H1 (cell line): Measurements from ENCODE around the gene BBIP1. TPM values are rescaled to one million over a fixed set of nuclear protein-coding genes. Genes with fewer than 3 reads are reported as not detected.

Experiments
- CTCF ChIA-PET: fragments of 300-600 bp; sonication (Branson Sonifier 250); formaldehyde crosslinking; loops from one replicate; lab custom pipeline; 2021; ENCODE audit not compliant: partially characterized antibody; lab: Charles Lee
- POLR2A ChIA-PET: fragments of 300-600 bp; sonication (Branson Sonifier 250); formaldehyde crosslinking; loops from one replicate; lab custom pipeline; 2021; ENCODE audit warnings: inconsistent platforms; ENCODE audit not compliant: partially characterized antibody; lab: Charles Lee
- DNase-seq, 2 experiments: peaks; one replicate each; pipeline versions ENCODE4 v3.0.0 to v3.0.0-alpha.2; 2010 to 2022; ENCODE audit warnings: low spot score in 2 of 2, low read depth in 1 of 2, mixed read lengths in 1 of 2
- FAIRE-seq: peaks from 2 replicates; lab custom pipeline; 2011; peaks lifted over from hg19 to GRCh38; lab: Jason Lieb, UNC
- H2AFZ ChIP-seq: 2 replicates; pipeline ENCODE4 v1.8.1; 2012; ENCODE audit warnings: low read length, inconsistent platforms
- H2AK5ac ChIP-seq: 2 replicates; pipeline ENCODE4 v1.6.1; 2013; ENCODE audit warnings: low read depth, low read length
- H2BK120ac ChIP-seq: replicated peaks from 2 replicates; pipeline ENCODE3; 2013; ENCODE audit warnings: low read depth, low read length, inconsistent platforms
- H2BK12ac ChIP-seq: 2 replicates; pipeline ENCODE4 v1.6.1; 2013; ENCODE audit warnings: low read depth, low read length
- H2BK15ac ChIP-seq: 2 replicates; pipeline ENCODE4 v1.6.1; 2013; ENCODE audit warnings: low read length
- H2BK20ac ChIP-seq: 2 replicates; pipeline ENCODE4 v1.6.1; 2013; ENCODE audit warnings: low read length
- H2BK5ac ChIP-seq: 2 replicates; pipeline ENCODE4 v1.6.1; 2013; ENCODE audit warnings: low read depth, low read length
- H3K14ac ChIP-seq: 2 replicates; pipeline ENCODE4 v1.6.1; 2013; ENCODE audit warnings: inconsistent platforms; ENCODE audit not compliant: insufficient read length
- H3K18ac ChIP-seq: 2 replicates; pipeline ENCODE4 v1.6.1; 2013; ENCODE audit warnings: low read length; ENCODE audit errors: extremely low read depth
- H3K23ac ChIP-seq: 2 replicates; pipeline ENCODE4 v1.6.1; 2013; ENCODE audit warnings: inconsistent platforms; ENCODE audit not compliant: insufficient read length
- H3K23me2 ChIP-seq: 2 replicates; pipeline ENCODE4 v1.6.1; 2013; ENCODE audit warnings: low read depth, low read length
- H3K27ac ChIP-seq: 2 replicates; pipeline ENCODE4 v1.6.1; 2011; ENCODE audit warnings: low read depth, low read length, inconsistent platforms
- H3K27me3 ChIP-seq, 4 experiments: replicated peaks in 1 of 4; 1 replicate in 1 of 4; 2 replicates in 3 of 4; pipeline versions ENCODE4 v1.6.1 to v1.8.1; 2011 to 2013; ENCODE audit warnings: low read length in 3 of 4, mild to moderate bottlenecking in 3 of 4, inconsistent platforms in 2 of 4, mixed read lengths in 2 of 4, moderate library complexity in 1 of 4; ENCODE audit not compliant: control insufficient read depth in 3 of 4, insufficient read depth in 3 of 4; ENCODE audit errors: extremely low read depth in 1 of 4
- H3K36me3 ChIP-seq, 4 experiments: 2 replicates each; pipeline versions ENCODE4 v1.6.1 to v1.8.1; 2011 to 2013; ENCODE audit warnings: mild to moderate bottlenecking in 4 of 4, low read length in 3 of 4, moderate library complexity in 2 of 4, control low read depth in 1 of 4, inconsistent platforms in 1 of 4; ENCODE audit not compliant: insufficient read depth in 4 of 4, control insufficient read depth in 2 of 4
- H3K4ac ChIP-seq: replicated peaks from 2 replicates; pipeline ENCODE3; 2013; ENCODE audit warnings: low read length, low read depth, mixed read lengths, inconsistent platforms; ENCODE audit not compliant: insufficient read length
- H3K4me1 ChIP-seq, 4 experiments: replicated peaks in 1 of 4; 1 replicate in 1 of 4; 2 replicates in 3 of 4; pipeline versions ENCODE4 v1.6.1 to v1.8.1; 2011 to 2013; ENCODE audit warnings: low read length in 3 of 4, inconsistent platforms in 2 of 4, mixed read lengths in 1 of 4; ENCODE audit not compliant: insufficient read depth in 4 of 4, control insufficient read depth in 3 of 4
- H3K4me2 ChIP-seq, 2 experiments: 2 replicates each; pipeline versions ENCODE4 v1.6.1 to v1.8.1; 2011 to 2013; ENCODE audit warnings: low read depth in 2 of 2, low read length in 2 of 2, control low read depth in 1 of 2, inconsistent platforms in 1 of 2, mild to moderate bottlenecking in 1 of 2; ENCODE audit not compliant: insufficient read depth in 1 of 2
- H3K4me3 ChIP-seq, 4 experiments: fragments of 200-600, 300-600 bp in 1 of 4; sonication (generic), shearing (Covaris generic), sonication (Bioruptor Twin) in 1 of 4; 2 replicates each; pipeline versions ENCODE4 v1.5.1 to v1.8.1; 2011 to 2016; ENCODE audit warnings: low read length in 4 of 4, low read depth in 3 of 4, control low read depth in 2 of 4, inconsistent platforms in 2 of 4, mild to moderate bottlenecking in 2 of 4, mixed read lengths in 1 of 4, moderate library complexity in 1 of 4; ENCODE audit not compliant: insufficient read depth in 2 of 4; ENCODE audit errors: extremely low read depth in 1 of 4
- H3K56ac ChIP-seq: replicated peaks from 2 replicates; pipeline ENCODE3; 2013; ENCODE audit warnings: low read depth, mild to moderate bottlenecking, mixed read lengths, low read length, inconsistent platforms; ENCODE audit not compliant: insufficient read length
- H3K79me1 ChIP-seq: 2 replicates; pipeline ENCODE4 v1.6.1; 2013; ENCODE audit warnings: low read depth, low read length, control low read depth
- H3K79me2 ChIP-seq, 2 experiments: 2 replicates each; pipeline versions ENCODE4 v1.6.1 to v1.8.1; 2012 to 2013; ENCODE audit warnings: low read length in 2 of 2, mild to moderate bottlenecking in 2 of 2, inconsistent platforms in 1 of 2; ENCODE audit not compliant: insufficient read depth in 2 of 2, control insufficient read depth in 1 of 2
- H3K9ac ChIP-seq, 4 experiments: replicated peaks in 1 of 4; 1 replicate in 1 of 4; 2 replicates in 3 of 4; pipeline versions ENCODE4 v1.6.1 to v1.8.1; 2011 to 2013; ENCODE audit warnings: low read depth in 3 of 4, low read length in 3 of 4, control low read depth in 2 of 4, mild to moderate bottlenecking in 2 of 4, moderate library complexity in 2 of 4, inconsistent platforms in 1 of 4; ENCODE audit errors: extremely low read depth in 1 of 4
- H3K9me3 ChIP-seq, 2 experiments: 2 replicates each; pipeline versions ENCODE4 v1.6.1 to v1.8.1; 2012 to 2013; ENCODE audit warnings: mild to moderate bottlenecking in 2 of 2, moderate library complexity in 2 of 2, control low read depth in 1 of 2, inconsistent platforms in 1 of 2, low read depth in 1 of 2, low read length in 1 of 2, mixed read lengths in 1 of 2; ENCODE audit not compliant: insufficient read depth in 2 of 2
- H4K20me1 ChIP-seq, 2 experiments: replicated peaks in 1 of 2; 2 replicates each; pipeline versions ENCODE3 to v1.8.1; 2011 to 2013; ENCODE audit warnings: inconsistent platforms in 2 of 2, low read length in 2 of 2, mild to moderate bottlenecking in 1 of 2; ENCODE audit not compliant: insufficient read depth in 2 of 2, control insufficient read depth in 1 of 2
- H4K5ac ChIP-seq: 2 replicates; pipeline ENCODE4 v1.6.1; 2013; ENCODE audit warnings: low read length, low read depth, mixed read lengths, inconsistent platforms; ENCODE audit not compliant: insufficient read length
- H4K8ac ChIP-seq: 2 replicates; pipeline ENCODE4 v1.8.0; 2013; ENCODE audit warnings: mild to moderate bottlenecking, moderate library complexity, low read length, inconsistent platforms; ENCODE audit not compliant: insufficient read depth; ENCODE audit errors: extremely low read depth
- H4K91ac ChIP-seq: replicated peaks from 2 replicates; pipeline ENCODE3; 2013; ENCODE audit warnings: low read length, mixed read lengths, inconsistent platforms; ENCODE audit not compliant: insufficient read length
- BACH1 ChIP-seq: IDR thresholded peaks from 2 replicates; pipeline ENCODE4 v1.6.1; 2012; ENCODE audit warnings: low read length, improper control_type of control experiment
- FOSL1 ChIP-seq: IDR thresholded peaks from 2 replicates; pipeline ENCODE4 v1.6.1; 2011; ENCODE audit warnings: mild to moderate bottlenecking, low read depth, low read length, moderate library complexity; ENCODE audit not compliant: insufficient read depth
- KDM4A ChIP-seq: IDR thresholded peaks from one replicate; pipeline ENCODE4 v1.7.1; 2012; ENCODE audit warnings: low read depth, mild to moderate bottlenecking, moderate library complexity, low read length, inconsistent platforms; ENCODE audit not compliant: severe bottlenecking
- RXRA ChIP-seq: IDR thresholded peaks from 2 replicates; pipeline ENCODE4 v1.6.1; 2011; ENCODE audit warnings: low read depth, mild to moderate bottlenecking, low read length, moderate library complexity; ENCODE audit not compliant: insufficient read depth
- WGBS, 2 experiments: shearing (Covaris generic) in 1 of 2; methylation state at CpG; one replicate each; pipeline versions ENCODE4 v1.1.6 to v1.1.7; 2013 to 2015; ENCODE audit warnings: low lambda C conversion rate in 2 of 2, mixed read lengths in 2 of 2, inconsistent platforms in 1 of 2, low coverage in 1 of 2, missing lambda C conversion rate in 1 of 2; ENCODE audit not compliant: insufficient replicate concordance in 2 of 2, insufficient coverage in 1 of 2, insufficient read length in 1 of 2; ENCODE audit errors: extremely low coverage in 1 of 2, missing lambda C conversion rate in 1 of 2; 5-methylcytosine and 5-hydroxymethylcytosine counted together
- polyA plus RNA-seq, 7 experiments: library from polyadenylated mRNA; depleted of rRNA in 3 of 7; stranded (reverse) in 5 of 7; unstranded in 2 of 7; fragments of >200 nt in 5 of 7; fragments of 200-250 nt in 2 of 7; gene quantifications; 1 replicate in 5 of 7; 2 replicates in 1 of 7; 4 replicates in 1 of 7; pipeline versions ENCODE4 v1.2.1 to v1.2.3, GENCODE V29; 2011 to 2013; ENCODE audit warnings: missing spikeins in 2 of 7, mixed read lengths in 2 of 7
- total RNA-seq: library from RNA; stranded (reverse); fragmentation: NEBNext Ultra II Directional; extraction: Animal tissue kit (Norgen Biotek cat#: 25700); gene quantifications from 2 replicates; pipeline ENCODE4 v1.2.1, GENCODE V29; 2021

Gene BBIP1
- total and polyA plus RNA-seq, 2 of the 8 experiments (the other 6 are each of a cell fraction or from before 2014, with no cell fraction given) = 8.8 to 19.6 TPM

DNA sequence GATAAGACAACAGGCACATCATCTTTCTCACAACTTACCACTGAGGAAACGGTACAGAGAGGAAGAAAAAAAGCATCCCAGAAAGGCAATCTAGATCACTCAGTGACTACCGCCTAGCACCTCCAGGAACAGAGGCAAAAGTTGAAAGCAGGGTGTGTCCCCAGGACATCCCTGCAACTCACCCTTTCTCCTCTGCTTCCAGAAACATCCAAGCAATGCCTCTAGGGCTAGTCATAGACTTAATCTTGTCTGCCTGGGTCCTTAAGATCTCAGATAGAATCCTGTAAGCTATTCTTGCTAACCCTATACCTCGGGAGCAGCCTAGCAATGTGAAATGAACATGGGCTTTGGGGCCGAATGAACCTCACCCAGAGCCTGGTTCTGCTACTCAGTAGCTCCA lies 66.0 kb downstream of the BBIP1 start:
- CTCF ChIA-PET = interaction anchor here (1.1 to 1.6 kb wide), 4 partner anchors 9 to 50 kb away, joined by 3 read pairs; no protein-coding TSS in a partner anchor

More for the DNA sequence above, 66.0 kb downstream of the BBIP1 start:
- H4K91ac ChIP-seq = no peak overlapping the region
- POLR2A ChIA-PET = no interaction called here
- DNase-seq (no peak), FAIRE-seq (no peak)
- no peaks in the 10 kb centered on the region for H3K9me3 ChIP-seq
- H2BK15ac ChIP-seq = no peak overlapping the region
- no peaks in the 10 kb centered on the region for H4K20me1 ChIP-seq
- no peak overlapping the region for H2AK5ac ChIP-seq
- H3K56ac ChIP-seq = no peak overlapping the region
- no peaks in the 10 kb centered on the region for H3K4me1 ChIP-seq
- no peaks in the 10 kb centered on the region for H3K27me3 ChIP-seq
- H3K79me2 ChIP-seq = no peaks in the 10 kb centered on the region
- no peak overlapping the region for H2BK20ac ChIP-seq
- H3K23me2 ChIP-seq = no peaks in the 10 kb centered on the region
- no peak overlapping the region for H4K8ac ChIP-seq
- no peak overlapping the region for H3K4me3 ChIP-seq
- no peak overlapping the region for H3K4me2 ChIP-seq
- H2BK120ac ChIP-seq = no peak overlapping the region
- H2BK5ac ChIP-seq = no peak overlapping the region
- no peak overlapping the region for H3K14ac ChIP-seq
- H2AFZ ChIP-seq = no peak overlapping the region
- no peaks in the 10 kb centered on the region for H3K36me3 ChIP-seq
- no peak overlapping the region for H2BK12ac ChIP-seq
- no peak overlapping the region for H3K9ac ChIP-seq
- no peak overlapping the region for H3K27ac ChIP-seq
- no peak overlapping the region for H3K18ac ChIP-seq
- H3K79me1 ChIP-seq = no peaks in the 10 kb centered on the region
- TF ChIP-seq BACH1 (no peak), KDM4A (no peak), RXRA (no peak), FOSL1 (no peak)
- no peak overlapping the region for H3K4ac ChIP-seq
- no peak overlapping the region for H4K5ac ChIP-seq
- no peak overlapping the region for H3K23ac ChIP-seq
- WGBS, 2 experiments = 94% methylated on average over 4 of the region's 4 CpGs; no CpG with 5 or more reads in 1 of the 2 experiments
